NCI-H2227 (cell line): Measurements from ENCODE around the gene L1CAM.

ENCODE experiments used
- DNase-seq: peaks from one replicate; lab custom pipeline; 2025; ENCODE audit not compliant: unreplicated experiment; lab: John Stamatoyannopoulos, UW

L1CAM gene

DNA sequence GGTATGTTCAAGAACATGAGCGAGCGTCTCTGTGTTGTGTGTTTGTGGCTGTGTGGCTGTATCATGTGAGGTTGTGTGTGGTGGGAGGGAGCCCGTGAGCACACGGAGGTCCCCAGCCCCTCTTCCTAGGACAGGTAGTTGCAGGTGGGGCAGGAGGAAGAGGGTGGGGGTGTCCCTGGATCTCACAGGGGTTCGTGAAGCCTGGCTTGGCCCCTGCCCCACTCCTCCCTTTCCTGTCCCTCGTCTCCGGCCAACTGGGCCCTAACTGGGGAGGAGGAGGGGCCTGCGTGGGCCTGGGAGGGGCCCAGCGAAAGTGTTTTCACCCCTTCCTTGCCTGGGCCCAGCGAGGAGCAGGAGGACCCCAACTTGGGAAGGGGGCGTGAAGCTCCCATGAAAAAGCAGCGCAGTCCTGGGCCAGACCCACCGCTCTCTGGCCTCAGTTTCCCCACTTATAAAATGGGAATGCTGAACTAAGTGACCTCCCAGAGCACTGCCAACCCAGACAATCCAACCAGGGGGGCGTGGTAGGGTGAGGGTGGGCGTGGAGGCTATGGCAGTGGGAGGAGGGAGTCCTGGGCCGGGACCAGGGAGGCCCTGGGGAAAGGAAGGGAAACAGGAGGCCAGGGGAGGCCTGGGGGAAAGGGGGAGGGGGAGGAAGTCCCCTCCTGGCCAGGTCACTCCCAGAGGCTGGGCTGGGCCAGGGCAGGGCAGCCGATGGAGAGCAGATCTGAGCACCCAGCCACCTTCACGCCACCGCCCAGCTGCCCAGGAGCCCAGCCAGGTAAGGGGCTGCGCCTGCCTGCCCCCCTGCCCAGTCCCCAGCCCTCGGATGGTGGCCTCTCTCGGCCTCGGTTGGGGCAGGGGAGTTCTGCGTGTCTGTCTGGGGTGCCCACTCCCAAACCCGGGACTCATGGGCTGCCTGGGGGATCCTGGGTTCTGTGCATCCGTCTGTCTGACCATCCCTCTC is 18.3 kb upstream of the L1CAM start, which contains the start of gene AVPR2:
AVPR2 (plus strand) TSS at position 683 of the 967 bp plus-strand sequence. CDS start 473 bp downstream, outside the sequence.
- no peak for DNase-seq

DNA sequence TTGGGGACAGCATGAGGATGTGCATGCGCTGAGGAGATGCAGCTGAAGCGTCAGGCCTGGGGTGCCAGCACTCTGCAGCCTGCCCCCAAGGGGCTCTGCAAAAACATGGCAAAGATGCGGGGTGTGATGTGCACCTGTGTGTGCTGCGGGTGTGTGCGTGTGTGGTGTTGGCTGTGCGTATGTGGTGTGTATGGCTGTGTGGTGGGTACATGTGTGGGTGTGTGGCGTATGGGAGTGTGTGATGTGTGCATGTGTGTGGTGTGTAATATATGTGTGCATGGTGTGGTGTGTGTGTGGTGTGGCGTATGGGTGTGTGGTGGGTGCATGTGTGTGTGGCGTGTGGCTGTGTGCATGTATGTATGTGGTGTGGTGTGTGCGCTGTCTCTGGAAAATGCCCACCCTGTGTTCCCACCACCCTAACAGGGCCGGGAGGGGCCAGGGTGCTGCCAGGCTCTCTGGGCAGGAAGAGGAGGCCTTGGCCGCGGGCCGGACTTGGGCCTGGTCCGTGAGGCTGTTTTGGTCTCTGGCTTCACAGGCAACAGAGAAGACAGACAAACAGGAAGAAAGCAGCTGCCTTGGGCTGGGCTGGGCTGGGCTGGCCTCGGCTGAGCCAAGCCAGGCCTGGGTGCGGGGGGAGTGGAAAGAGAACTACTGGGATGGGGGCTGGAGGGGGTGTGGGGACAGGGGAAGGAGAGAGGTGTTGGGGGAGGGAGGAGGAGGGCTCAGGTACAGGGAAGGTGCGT is 17.4 kb upstream of the L1CAM start:
- no peak for DNase-seq

DNA sequence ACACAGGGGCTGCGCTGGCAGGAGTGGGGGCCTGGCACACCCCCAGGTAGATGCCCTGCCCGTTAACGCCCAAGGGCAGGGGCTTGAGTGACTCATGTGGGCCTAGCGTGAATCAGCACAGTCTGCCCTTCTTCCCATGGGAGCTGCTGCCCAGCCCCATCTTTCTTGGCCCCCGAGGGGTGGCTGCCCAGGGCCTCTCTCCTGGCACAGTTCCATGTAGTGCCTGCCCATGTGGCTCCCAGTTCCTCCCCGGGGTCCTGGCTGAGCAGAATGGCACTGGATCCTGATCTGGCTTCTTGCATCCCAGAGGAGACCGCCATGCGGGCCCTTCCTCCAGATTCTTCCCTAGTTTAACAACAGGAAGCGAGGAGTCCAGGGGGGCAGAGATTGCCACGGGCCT is 16.4 kb upstream of the L1CAM start:
- no peak for DNase-seq

DNA sequence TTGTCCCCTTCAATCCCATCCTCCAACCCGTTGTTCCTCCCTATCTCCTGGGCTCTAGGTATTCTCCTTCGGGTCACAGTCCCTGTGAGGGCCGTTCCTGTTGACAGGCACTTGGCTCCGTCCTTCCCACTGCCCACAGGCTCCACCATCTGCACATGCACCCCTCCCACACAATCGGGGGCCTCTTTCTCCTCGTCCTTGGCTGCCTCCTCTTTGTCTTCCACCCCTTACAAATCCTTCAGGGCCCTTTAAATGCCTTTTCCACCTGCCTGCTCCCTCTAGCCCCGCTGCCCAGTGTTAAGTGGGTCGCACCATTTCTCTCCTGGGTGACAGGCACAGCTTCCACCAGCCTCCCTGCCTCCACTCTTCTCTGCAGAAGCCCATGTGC is 15.8 kb upstream of the L1CAM start:
- no peak for DNase-seq

DNA sequence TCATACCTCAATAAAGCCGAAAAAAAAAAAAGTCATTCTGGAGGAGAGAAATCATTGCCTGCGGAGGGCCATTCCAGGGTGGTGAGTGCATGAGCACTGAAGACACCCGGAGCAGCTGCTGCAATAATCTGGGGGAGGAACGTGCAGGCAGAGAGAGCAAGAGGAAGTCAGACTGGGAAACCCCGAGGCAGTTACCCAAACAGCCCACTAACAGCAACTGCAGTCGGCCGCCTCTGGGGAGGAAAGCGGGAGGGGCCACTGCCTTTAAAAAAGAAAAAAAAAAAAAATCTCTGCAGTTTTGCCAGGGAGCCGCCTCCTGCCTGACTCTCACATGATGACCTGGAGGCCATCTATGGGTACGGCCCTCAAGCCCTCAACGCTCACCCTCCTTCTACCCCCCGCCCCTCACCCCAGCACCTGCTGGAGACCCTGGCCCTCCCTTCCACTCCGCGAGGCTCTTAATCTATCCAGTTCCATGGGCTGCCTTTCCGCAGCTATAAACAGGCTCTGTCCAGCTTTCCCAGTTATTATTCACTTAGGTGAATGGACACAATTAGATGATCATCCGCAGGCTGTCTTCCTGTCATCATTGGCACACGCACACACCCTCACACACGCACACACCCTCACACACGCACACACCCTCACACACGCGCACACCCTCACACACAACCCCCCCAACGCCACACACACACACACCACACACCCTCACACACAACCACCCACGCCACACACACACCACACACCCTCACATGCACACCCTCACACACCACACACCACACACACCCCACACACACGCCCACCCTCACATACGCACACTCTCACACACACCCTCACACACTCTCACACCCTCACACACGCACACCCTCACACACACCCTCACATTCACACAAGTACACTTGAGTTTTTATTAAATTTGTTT is 15.1 kb upstream of the L1CAM start:
- peak; percentile 80 for DNase-seq

DNA sequence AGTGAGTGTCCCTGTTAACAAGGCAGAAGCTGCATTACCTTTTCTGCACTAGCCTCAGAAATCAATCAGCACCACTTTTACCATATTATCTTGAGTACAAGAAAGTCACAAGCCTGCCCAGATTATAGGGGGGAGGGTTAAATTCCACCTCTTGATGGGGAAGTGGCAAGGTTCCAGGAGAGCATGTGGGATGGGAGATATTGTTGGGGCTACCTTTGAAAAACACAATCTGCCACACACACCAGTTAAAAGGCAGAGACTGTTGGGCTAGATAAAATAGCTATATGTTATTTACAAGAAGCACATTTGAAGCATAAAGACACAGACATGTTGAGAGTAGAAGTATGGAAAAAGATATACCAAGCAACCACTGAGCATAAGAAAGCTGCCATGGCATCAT is 11.9 kb upstream of the L1CAM start:
- DNase-seq: no peak

DNA sequence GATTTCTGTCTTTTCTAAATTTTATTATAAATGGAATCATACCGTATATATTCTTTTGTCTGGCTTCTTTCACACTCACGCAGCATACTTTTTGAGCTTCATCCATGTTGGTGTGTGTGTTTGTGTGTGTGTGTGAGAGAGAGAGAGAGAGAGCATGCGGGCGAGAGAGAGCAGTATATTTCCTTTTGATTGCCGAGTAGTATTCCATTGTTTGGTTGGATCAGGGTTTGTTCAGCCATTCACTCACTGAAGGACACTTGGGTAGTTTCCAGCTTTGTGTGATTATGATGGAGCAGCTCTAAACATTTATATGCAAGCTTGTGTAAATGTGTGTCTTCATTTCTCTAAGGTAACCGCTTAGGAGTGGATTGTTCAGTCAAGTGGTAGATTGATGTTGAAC is 3.1 kb upstream of the L1CAM start:
- DNase-seq: no peak

DNA sequence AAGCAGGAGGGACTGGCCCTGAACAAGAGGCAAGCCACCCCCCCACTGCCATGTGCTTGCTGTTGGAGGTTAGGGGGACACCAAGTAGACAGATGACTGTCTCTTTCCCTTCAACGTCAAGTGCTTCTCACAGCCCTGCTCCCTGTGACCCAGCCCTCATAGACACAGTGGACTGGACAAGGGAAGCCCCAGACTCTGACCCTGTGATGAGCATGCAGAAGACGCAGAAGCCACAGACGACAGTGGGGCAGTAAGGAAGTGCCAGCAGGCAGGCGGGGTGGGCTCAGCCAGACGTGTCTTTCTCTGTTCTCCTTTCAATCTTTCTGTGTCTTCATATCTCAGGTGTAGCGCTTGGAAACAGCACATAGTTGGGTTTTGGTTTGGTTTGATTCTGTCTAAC is 2.4 kb upstream of the L1CAM start:
- no peak for DNase-seq

DNA sequence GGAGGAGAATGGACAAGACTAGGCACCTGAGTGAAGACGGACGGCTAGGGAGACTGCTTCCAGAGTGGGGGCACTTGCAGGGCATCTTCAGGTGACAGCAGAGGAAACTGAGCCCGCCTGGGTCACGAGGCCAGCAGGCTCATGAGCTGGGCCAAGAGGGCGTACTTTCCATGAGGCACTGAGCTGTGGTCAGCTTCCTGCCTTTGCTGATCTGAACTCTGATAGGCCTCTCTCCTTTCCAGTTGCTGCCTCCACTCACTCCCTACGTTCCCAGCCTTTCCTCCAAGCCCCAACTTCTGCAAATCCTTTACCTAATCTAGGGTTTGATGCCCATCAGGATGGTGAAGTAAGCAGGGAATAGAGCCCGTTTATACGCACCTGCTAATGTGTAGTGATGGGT is 1.4 kb upstream of the L1CAM start:
- no peak for DNase-seq

DNA sequence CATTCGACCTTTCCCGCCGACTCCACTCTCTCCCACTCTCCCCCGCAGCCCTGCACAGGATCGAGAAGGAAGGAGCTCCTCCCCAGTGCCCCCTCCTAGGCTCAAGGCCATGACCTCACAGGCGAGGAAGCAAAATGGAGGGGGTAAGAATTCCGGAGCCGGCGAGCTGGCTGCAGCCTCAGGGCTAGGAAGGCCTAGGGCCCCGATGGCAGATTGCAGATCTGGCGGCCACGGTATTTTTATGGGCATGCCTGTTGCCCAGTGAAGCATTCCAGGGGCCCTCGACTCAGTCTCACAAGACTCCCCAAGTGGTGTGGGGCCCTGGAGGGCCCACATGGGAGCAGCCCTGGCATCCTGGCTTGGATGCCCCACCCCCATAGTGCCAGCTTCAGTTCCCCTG is 942 bp upstream of the L1CAM start:
- no peak for DNase-seq

DNA sequence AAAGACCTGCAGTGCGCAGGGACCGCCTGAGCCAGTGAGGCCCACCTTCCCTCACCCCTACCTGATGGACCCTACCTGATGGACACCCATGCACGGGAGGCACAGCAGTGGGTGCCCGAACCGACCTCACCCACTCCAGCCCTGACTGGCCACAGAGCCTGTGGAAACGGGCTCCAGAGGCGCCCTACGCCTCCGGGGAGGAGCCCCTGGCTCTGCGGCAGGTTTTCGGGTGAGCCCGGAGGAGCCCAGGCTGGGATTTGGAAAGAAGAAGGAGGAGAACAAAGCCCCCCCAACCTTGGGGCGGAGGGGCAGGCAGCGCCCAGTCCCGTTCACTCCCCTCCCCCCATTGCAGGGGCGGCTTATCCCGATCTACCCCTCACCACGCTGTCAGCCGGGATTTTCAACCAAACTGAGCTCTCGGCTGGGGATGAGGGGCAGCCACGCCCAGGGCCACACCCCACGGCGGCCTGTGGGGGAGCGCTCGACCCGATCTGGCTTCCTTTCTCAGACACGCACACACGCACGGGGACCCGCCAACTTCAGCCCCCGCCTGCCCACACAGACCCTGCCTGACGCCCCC is 675 bp downstream of the L1CAM start:
- DNase-seq: peak; percentile 44

DNA sequence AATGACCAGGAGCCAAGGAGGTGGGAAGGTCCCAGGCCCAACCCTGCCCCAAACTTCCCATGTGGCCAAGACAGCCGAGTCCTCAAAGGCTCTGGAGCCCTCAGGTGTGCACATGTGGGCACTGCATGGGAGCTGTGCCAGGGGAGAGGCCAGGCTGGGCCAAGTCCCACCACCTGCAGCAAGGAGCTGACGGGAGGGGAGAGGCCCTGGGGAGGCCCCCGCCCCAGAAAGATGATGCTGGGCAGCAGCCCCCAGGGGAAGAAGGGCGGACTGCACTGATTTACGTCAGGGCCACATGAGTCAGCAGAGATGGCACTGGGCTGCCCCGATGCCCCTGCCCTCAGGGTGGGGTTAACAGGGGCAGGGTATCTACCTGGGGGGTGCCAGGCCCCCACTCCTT is 1.4 kb downstream of the L1CAM start:
- no peak for DNase-seq

DNA sequence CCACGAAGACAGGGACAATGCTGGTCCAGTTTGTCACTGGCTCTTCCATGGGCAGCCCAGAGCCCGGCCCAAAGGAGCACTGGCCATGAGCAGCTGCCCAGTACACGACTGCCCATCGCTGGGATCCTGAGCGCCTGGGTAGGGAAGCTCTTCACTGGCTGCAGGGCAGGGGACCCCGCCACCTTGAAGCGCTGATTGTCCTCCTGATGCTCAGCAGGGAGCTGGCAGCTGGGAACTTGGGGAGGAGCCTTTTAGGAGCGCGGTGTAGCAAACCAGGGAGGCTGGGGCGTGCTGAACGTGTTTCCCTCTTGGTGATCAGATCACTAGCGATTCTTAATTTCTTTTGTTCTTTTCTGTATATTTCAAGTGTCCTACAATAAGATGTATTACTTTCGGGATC is 1.8 kb downstream of the L1CAM start:
- DNase-seq: no peak

DNA sequence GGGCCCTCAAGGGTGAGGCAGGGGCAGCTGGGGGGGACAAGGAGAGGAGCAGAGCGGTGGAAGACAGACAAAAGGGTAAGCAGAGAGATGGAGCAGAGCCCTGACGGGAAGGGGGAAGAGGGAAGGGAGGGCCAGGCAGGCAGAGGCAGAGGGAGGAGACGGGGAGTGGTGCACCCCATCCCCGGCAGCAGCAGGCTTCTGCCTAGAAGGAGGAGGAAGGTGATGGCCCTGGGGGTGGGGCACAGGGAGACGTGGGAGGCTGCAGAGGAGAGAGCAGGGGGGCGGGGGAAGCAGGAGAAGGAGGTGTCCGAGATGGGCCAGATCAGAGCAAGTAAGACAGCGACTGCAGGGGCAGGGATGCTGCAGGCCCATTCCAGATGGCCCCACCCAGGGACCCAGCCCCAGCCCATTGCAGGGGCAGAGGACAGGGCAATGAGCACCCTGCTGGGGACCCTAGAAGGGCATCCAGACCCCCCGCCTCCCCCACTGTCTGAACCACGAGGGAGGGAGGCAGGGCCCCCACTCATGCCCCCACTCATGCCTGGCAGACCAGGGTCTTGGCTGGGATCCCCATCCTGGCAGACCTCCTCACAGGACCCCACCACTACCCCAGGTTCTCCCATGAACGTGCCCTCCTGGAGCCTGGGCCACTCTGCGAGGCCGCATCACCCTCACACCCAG is 2.7 kb downstream of the L1CAM start:
- peak; percentile 53 for DNase-seq

DNA sequence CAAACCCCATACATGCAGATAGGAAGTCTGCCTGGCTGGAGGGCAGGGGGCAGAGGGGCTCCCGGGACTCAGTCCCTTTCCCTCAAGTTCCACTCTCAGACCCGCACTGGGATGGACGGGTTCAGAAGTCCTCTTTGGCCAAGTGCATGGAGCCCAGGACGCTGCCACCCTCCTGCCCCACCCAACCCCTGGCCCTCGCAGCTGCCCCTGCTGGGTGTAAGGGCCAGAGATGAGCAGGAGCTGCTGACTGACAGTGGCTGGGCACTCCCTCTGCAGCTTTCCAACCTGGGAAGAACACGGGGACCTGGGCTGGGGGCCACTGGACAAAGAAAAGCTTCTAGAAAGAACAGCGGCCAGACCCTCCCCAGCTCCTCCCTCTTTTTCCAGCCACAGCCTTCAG is 3.4 kb downstream of the L1CAM start:
- DNase-seq: peak; percentile 14

DNA sequence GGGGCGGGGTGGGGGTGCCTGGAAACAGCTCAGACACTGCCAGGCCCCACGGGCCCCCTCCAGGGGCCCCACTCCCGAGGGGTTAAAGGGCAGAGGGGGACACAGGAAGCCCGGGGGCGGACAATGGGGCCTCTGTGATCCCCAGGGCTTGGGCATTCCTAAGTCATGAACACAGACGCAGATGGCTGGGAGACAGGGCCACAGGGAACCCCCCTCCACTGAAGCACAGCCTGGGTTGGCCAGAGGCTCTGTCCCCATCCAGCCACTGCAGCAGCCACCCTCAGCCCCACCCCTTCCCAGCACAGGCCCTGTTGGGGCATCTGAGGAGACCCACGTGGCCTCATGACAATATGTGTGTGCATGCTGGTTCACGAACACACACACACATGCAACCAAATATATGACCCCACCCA is 3.9 kb downstream of the L1CAM start:
- DNase-seq: peak; percentile 21

DNA sequence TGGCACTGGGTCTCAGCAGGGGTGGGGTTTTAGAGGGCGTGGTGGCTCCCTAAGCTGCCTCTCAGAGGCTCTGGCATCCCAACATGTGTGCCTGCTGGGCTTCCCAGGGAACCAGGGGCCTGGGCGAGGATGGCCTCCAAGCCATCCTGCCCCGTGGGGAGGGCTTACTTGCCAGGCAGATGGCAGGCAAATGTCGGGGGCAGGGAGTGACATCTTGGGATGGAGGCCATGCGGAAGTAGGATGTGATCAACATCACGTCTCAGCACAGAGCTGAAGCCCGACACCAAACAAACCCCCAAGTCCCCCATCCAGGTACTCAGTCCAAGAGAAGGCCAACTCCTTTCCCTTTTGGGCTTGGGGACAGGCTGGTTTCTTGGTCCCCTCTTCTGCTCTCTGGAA is 4.7 kb downstream of the L1CAM start:
- no peak for DNase-seq

DNA sequence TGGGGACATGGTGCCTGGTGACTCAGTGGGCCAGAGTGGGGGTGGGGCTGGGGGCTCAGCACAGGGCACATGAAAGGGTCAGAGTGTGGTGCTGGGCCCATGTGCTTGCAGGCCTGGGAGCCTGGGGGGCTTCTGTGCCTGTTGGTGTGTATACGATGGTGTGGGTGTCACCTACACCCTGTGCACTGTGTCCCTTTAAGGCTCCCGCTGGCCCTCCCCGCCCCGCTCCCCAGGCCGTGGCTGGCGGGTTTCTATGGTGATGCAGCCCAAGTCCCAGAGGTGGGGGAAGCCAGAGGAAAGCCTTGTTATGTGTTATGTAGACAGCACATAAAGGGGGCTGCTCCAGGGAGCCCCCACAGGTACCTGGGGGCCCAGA is 5.5 kb downstream of the L1CAM start:
- DNase-seq: peak; percentile 34

DNA sequence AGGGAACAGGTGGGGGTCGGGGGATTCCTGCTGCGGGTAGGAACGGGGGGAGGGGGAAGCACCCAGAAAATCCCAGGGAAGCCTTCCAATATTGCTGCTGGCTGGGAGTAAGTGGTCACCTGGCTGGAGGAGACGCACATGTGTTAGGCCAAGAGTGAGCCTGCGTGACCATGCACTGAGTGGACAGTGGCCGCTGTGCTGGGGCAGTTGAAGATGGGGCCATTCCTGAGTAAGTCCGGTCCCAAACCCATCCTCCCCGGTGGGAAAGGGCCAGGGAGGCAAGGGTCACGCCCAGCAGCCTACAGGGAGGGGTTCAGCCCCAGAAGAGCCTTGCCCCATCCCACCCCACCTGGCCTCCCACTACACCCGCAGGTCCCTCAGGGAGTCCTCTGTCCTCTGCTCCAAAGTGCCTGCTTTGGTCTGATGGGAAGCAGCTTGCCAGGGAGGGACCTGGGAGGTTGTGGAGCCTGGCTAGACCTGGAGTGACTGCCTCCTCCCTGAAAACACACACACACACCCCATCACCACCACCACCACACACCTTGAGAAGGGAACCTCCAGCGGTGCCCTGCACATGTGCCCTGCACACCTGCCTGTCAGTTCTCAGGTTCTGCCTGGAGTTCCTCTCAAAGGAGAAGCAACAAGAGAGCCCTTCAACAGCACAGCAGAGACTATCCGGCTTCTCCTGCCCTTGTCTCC is 6.1 kb downstream of the L1CAM start:
- DNase-seq: no peak
